ENCODE results near the gene DPP10.

- TF ChIP-seq CTCF (IDR thresholded peaks at IDR 0.05; ENCODE audit: low read depth, low read length, missing input control) = no peak
- no peak for TF ChIP-seq TAF1 (conservative IDR thresholded peaks at IDR 0.05)
- no peak for TF ChIP-seq GABPA (IDR thresholded peaks at IDR 0.05 in 1 of 2, conservative IDR thresholded peaks at IDR 0.05 in 1 of 2)
- no peak for TF ChIP-seq MAX (IDR thresholded peaks at IDR 0.05)
- TF ChIP-seq RAD21 (IDR thresholded peaks at IDR 0.05) = no peak
- no peak for TF ChIP-seq REST (IDR thresholded peaks at IDR 0.05)
- TF ChIP-seq FOXA1 (IDR thresholded peaks at IDR 0.05) = no peak
- no peak for TF ChIP-seq EGR1 (IDR thresholded peaks at IDR 0.05; ENCODE audit: low read depth in 2 of 2)
- no peak for TF ChIP-seq SP1 (IDR thresholded peaks at IDR 0.05)
Observed at GRCh38 chr2:115305712-115306111, 863.3 kb downstream of the DPP10 start.

Data from liver (tissue), 3 donors.